Right lobe of liver (tissue), 6 donors: ENCODE measurements around the gene RAB37. TPM values are rescaled to one million over a fixed set of nuclear protein-coding genes. Genes with fewer than 3 reads are reported as not detected.

Experiments
- ATAC-seq, 4 donors: fragments of 200-7000 bp; cut with Tn5 transposase; one replicate each; pipeline ENCODE4 v1.9.1; 2020; ENCODE audit warnings: mild to moderate bottlenecking in 4 of 4, moderate library complexity in 4 of 4
- DNase-seq, 3 donors: peaks; one replicate each; pipeline ENCODE4 v3.0.0-alpha.2; 2020
- H3K27ac ChIP-seq, 3 donors: fragments of 200-600 bp; one replicate each; pipeline ENCODE4 v1.8.0; 2022
- H3K27me3 ChIP-seq, 2 donors: fragments of 200-600 bp; one replicate each; pipeline ENCODE4 v1.8.0; 2022
- H3K36me3 ChIP-seq, 4 donors: fragments of 200-600 bp; sonication (generic) in 1 of 4; one replicate each; pipeline versions ENCODE4 v1.5.1 to v1.8.0; 2017 to 2022; ENCODE audit warnings: control low read depth in 1 of 4
- H3K4me1 ChIP-seq, 4 donors: fragments of 200-600 bp; sonication (generic) in 1 of 4; one replicate each; pipeline versions ENCODE4 v1.5.1 to v1.8.0; 2017 to 2022; ENCODE audit warnings: control low read depth in 1 of 4
- H3K4me3 ChIP-seq, 3 donors: fragments of 200-600 bp; one replicate each; pipeline ENCODE4 v1.8.0; 2022
- H3K9me3 ChIP-seq, 4 donors: fragments of 200-600 bp; sonication (generic) in 1 of 4; one replicate each; pipeline versions ENCODE4 v1.5.1 to v1.8.0; 2017 to 2022; ENCODE audit warnings: control low read depth in 1 of 4
- CTCF ChIP-seq, 4 donors: fragments of 200-600 bp in 3 of 4; fragments of 450-650 bp in 1 of 4; IDR thresholded peaks; one replicate each; pipeline versions ENCODE4 v1.5.1 to v1.8.0; 2016 to 2022; ENCODE audit warnings: antibody characterized with exemption in 4 of 4, mild to moderate bottlenecking in 2 of 4
- POLR2A ChIP-seq: fragments of 450-650 bp; IDR thresholded peaks from one replicate; pipeline ENCODE4 v1.6.1; 2017; ENCODE audit warnings: antibody characterized with exemption, mild to moderate bottlenecking
- WGBS: methylation state at CpG from one replicate; pipeline ENCODE4 v1.1.6; 2018; ENCODE audit warnings: low coverage, low lambda C conversion rate; ENCODE audit not compliant: insufficient coverage; ENCODE audit errors: missing lambda C conversion rate; 5-methylcytosine and 5-hydroxymethylcytosine counted together
- intact Hi-C, 2 donors: fragments of 100-400 bp; cut with DNase I; formaldehyde crosslinking; loops; one replicate each; pipeline versions ENCODE4 v1.11.2 to v1.14.1; 2022
- total RNA-seq, 6 experiments: library from RNA; depleted of rRNA in 2 of 6; stranded (reverse); fragments of >200 nt in 2 of 6; fragmentation: NEBNext Ultra II Directional in 3 of 6; extraction: Animal tissue kit (Norgen Biotek cat#: 25700) in 3 of 6; gene quantifications; one replicate each; pipeline versions ENCODE4 v1.1.0 to v1.2.4, GENCODE V29; 2016 to 2023
- donor health status: DM: no; HTN: yes; CAD: no.
- donor health status: DM: no; HTN: no; CAD: no.
- donor health status: DM: no; HTN: no; CAD: no.
- donor health status: DM: no; HTN: yes; CAD: no.
- donor health status: DM: no; HTN: yes; CAD: no.

The RAB37 gene
- total RNA-seq, 6 experiments from 2014 or later = 5.0 to 14.4 (median 9.0) TPM

- Histone ChIP-seq H3K9me3 (no peaks in the 10 kb centered on the region), H3K4me1 (no peaks in the 10 kb centered on the region), H3K27me3 (no peaks in the 10 kb centered on the region), H3K4me3 (peak overlapping the region in 1 of 3 donors; percentile 4), H3K27ac (no peak overlapping the region), H3K36me3 (no peaks in the 10 kb centered on the region)
- 47% methylated on average over 7 of the region's 7 CpGs for WGBS
- intact Hi-C loops = no loop called here
- ATAC-seq = peak in 3 of 4 donors; percentile 19 to 34 (median 24)
- TF ChIP-seq CTCF (IDR thresholded peaks at IDR 0.05) = no peak
- DNase-seq = no peak
Observed at GRCh38 chr17:74712301-74712700, 24.8 kb upstream of the RAB37 start.

- ATAC-seq = peak; percentile 53 to 84 (median 72)
- Histone ChIP-seq H3K9me3 (no peaks in the 10 kb centered on the region), H3K4me1 (no peaks in the 10 kb centered on the region), H3K4me3 (peak within 1 kb of the TSS in 1 of 3 donors; percentile 4), H3K27me3 (no peaks in the 10 kb centered on the region), H3K27ac (no peak within 1 kb of the TSS), H3K36me3 (no peaks in the 10 kb centered on the region)
- whole genome bisulfite sequencing = 55% methylated on average over 7 of the region's 8 CpGs
- peak in 1 of 3 donors; percentile 53 for DNase-seq
- intact Hi-C loops = no loop called here
- TF ChIP-seq POLR2A (no peak), CTCF (IDR thresholded peaks at IDR 0.05) (no peak)
Observed at GRCh38 chr17:74712756-74713155, 24.3 kb upstream of the RAB37 start, which contains the start of gene CD300LF. TSS of gene CD300LF (minus strand) at chr17:74712923. CDS start at chr17:74712866, 57 bp downstream.

- WGBS = 57% methylated on average over 7 of the region's 12 CpGs
- no peak overlapping the region for H3K4me3 ChIP-seq
- no peaks in the 10 kb centered on the region for H3K27me3 ChIP-seq
- H3K36me3 ChIP-seq = no peaks in the 10 kb centered on the region
- TF ChIP-seq POLR2A = no peak
- TF ChIP-seq CTCF (IDR thresholded peaks at IDR 0.05) = no peak
- DNase-seq = no peak
- no peaks in the 10 kb centered on the region for H3K9me3 ChIP-seq
- no peaks in the 10 kb centered on the region for H3K4me1 ChIP-seq
- ATAC-seq = peak in 2 of 4 donors; percentile 44 to 59
- intact Hi-C loops = no loop called here
- H3K27ac ChIP-seq = no peak overlapping the region
Observed at GRCh38 chr17:74713171-74713755, 23.8 kb upstream of the RAB37 start.

GRCh38 chr17:74715144-74715543 lies 21.9 kb upstream of the RAB37 start:
- no peak for DNase-seq

More at GRCh38 chr17:74715144-74715543, 21.9 kb upstream of the RAB37 start:
- H3K27ac ChIP-seq = no peak overlapping the region
- H3K36me3 ChIP-seq = no peaks in the 10 kb centered on the region
- no peaks in the 10 kb centered on the region for H3K9me3 ChIP-seq
- TF ChIP-seq CTCF (IDR thresholded peaks at IDR 0.05) (no peak), POLR2A (no peak)
- WGBS = 21% methylated on average over 4 of the region's 4 CpGs
- no peak overlapping the region for H3K4me3 ChIP-seq
- H3K27me3 ChIP-seq = no peaks in the 10 kb centered on the region
- ATAC-seq = no peak
- intact Hi-C loops = no loop called here
- H3K4me1 ChIP-seq = no peaks in the 10 kb centered on the region
